IgD-negative memory B cell (primary cell): ENCODE data around the gene MED12L. TPM values are rescaled to one million over a fixed set of nuclear protein-coding genes. Genes with fewer than 3 reads are reported as not detected.

ENCODE experiments used
- H3K27ac Mint-ChIP-seq, 3 donors: one replicate each; pipeline ENCODE4 v1.8.0; 2020 to 2022; ENCODE audit warnings: mild to moderate bottlenecking in 3 of 3, mixed read lengths in 3 of 3, moderate library complexity in 1 of 3
- H3K27me3 Mint-ChIP-seq: one replicate; pipeline ENCODE4 v1.8.0; 2021; ENCODE audit warnings: mixed read lengths
- H3K36me3 Mint-ChIP-seq: one replicate; pipeline ENCODE4 v1.8.0; 2020; ENCODE audit warnings: mild to moderate bottlenecking, mixed read lengths
- H3K4me1 Mint-ChIP-seq, 3 donors: one replicate each; pipeline ENCODE4 v1.8.0; 2020 to 2022; ENCODE audit warnings: mixed read lengths in 3 of 3, mild to moderate bottlenecking in 1 of 3
- H3K4me3 Mint-ChIP-seq, 4 donors: one replicate each; pipeline ENCODE4 v1.8.0; 2020 to 2022; ENCODE audit warnings: mild to moderate bottlenecking in 4 of 4, mixed read lengths in 4 of 4, moderate library complexity in 3 of 4
- H3K9me3 Mint-ChIP-seq, 3 donors: one replicate each; pipeline ENCODE4 v1.8.0; 2020 to 2021; ENCODE audit warnings: mixed read lengths in 3 of 3, mild to moderate bottlenecking in 1 of 3
- polyA plus RNA-seq: library from polyadenylated mRNA; unstranded; fragments of 300-500 nt; fragmentation: Illumina TruSeq; gene quantifications from one replicate; pipeline ENCODE4 v1.2.3, GENCODE V29; 2021

The MED12L gene
- polyA plus RNA-seq, 1 donor from 2014 or later = 0.05 TPM

DNA sequence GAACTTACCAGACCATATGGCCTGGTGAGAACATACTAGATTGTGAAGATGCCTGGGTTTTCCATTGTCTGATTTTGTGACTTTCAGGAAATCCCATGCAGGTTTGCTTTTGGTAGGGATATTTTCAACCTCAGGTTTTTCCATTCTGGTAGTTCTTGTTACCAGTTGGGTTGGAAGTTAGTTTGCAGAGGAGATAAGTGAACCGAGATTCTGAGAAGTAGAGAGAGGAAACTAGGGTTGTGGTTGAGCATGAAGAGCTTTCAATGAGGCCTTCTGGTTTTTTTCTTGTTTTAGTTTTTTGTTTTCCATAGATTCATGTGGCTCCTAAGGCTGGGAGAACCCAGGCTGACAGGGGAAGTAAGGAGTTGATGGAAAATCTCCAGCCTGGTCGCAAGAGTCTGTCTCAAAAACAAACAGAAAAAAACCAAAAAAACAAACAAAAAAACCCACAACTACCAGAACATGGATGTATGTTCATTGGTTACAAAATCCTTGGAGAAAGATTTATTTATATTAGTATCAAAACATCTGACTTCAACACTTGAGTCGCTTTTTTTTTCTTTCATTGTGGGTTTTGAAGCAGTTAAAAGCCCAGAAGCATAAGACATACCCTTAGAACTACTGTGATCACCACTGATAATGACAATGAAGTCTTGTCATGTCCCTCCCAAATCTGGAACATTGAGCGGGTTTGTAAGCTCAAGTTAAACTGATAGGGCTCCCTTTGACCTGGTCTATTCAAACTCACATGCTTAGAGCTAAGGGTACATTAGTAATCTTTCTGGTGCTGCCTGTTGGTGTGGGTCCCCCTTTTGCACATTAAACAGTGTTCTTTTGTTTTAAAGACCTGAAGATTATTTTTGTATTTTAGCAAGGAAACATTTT, 114.3 kb downstream of the MED12L start:
- H3K9me3 Mint-ChIP-seq = peaks cover 0 to 1% (median 0%) of the 10 kb centered on the region in 3 donors
- no peaks in the 10 kb centered on the region for H3K36me3 Mint-ChIP-seq
- no peak overlapping the region for H3K27ac Mint-ChIP-seq
- H3K27me3 Mint-ChIP-seq = no peaks in the 10 kb centered on the region
- peak overlapping the region in 1 of 4 donors; percentile 69 for H3K4me3 Mint-ChIP-seq
- H3K4me1 Mint-ChIP-seq = peaks cover 0 to 1% (median 0%) of the 10 kb centered on the region in 3 donors

- Mint-ChIP-seq H3K4me3 (no peak overlapping the region), H3K4me1 (peaks cover 0 to 1% (median 0%) of the 10 kb centered on the region in 3 donors)
These were observed 115.1 kb downstream of the MED12L start for GRCh38 chr3:151200586-151200985.

GRCh38 chr3:151201051-151201730, 115.7 kb downstream of the MED12L start:
- Mint-ChIP-seq H3K27ac (peak overlapping the region in 1 of 3 donors; percentile 5), H3K27me3 (no peaks in the 10 kb centered on the region), H3K4me3 (peak overlapping the region in 2 of 4 donors; percentile 65 to 67), H3K4me1 (peaks cover 0 to 1% (median 0%) of the 10 kb centered on the region in 3 donors), H3K9me3 (peaks cover 0 to 1% (median 0%) of the 10 kb centered on the region in 3 donors), H3K36me3 (no peaks in the 10 kb centered on the region)

More at GRCh38 chr3:151200586-151200985, 115.1 kb downstream of the MED12L start:
- H3K9me3 Mint-ChIP-seq = peaks cover 0 to 1% (median 0%) of the 10 kb centered on the region in 3 donors
- H3K36me3 Mint-ChIP-seq = no peaks in the 10 kb centered on the region
- peak overlapping the region in 1 of 3 donors; percentile 5 for H3K27ac Mint-ChIP-seq
- no peaks in the 10 kb centered on the region for H3K27me3 Mint-ChIP-seq

- Mint-ChIP-seq H3K4me1 (peaks cover 0 to 1% (median 0%) of the 10 kb centered on the region in 3 donors), H3K27ac (peak within 1 kb of the TSS in 1 of 3 donors; percentile 78), H3K27me3 (no peaks in the 10 kb centered on the region)
These were observed 117.6 kb downstream of the MED12L start, which contains the start of gene GPR171 for GRCh38 chr3:151203051-151203420. Gene GPR171 (minus strand): TSS chr3:151203216. CDS start chr3:151199386, 3,830 bp downstream.

DNA sequence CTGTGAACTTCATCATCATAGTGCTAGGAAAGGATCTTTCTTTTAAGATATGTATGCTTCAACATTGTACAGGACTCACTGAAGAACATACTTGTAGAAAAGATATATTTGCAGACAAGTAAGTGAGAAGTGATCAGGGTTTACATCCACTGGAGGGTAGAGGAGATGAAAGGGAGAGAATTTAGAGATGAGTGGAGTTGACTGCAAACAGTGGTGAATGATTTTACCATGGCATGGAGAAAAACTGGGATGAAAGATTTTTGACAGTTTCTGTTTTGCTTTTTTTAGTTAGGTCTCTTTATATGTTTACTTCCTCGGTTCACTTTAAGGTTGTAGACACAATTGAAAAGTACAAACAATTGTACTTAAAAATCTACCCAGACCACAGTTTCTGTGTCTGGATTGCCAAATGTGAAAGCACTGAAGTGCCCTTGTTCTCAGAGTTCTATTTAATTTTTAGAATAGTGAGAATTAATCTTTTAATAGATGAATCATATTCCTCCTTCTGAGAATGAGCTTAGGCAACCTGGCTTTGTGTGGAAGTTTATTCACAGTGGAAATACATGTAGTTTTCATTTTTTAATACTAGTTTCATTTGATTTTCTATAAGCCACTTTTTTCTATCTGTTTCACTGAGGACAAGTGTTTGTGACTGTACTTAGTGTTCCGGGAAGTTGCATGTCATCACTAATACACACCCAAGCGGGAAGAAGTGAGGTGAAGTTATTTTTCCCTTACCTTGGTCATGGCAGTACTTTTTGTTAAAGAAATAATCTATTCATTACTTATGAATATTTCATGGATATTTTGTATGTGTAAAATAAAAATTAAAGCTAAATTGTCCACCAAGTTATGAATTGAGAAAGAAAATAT, 119.3 kb downstream of the MED12L start:
- Mint-ChIP-seq H3K36me3 (no peaks in the 10 kb centered on the region), H3K4me1 (peaks cover 0 to 1% (median 0%) of the 10 kb centered on the region in 3 donors), H3K27me3 (no peaks in the 10 kb centered on the region), H3K4me3 (no peak overlapping the region), H3K27ac (peak overlapping the region in 1 of 3 donors; percentile 78), H3K9me3 (peaks cover 0 to 3% (median 0%) of the 10 kb centered on the region in 3 donors)

More at GRCh38 chr3:151203051-151203420, 117.6 kb downstream of the MED12L start, which contains the start of gene GPR171:
- no peak within 1 kb of the TSS for H3K4me3 Mint-ChIP-seq
- peaks cover 0 to 3% (median 0%) of the 10 kb centered on the region in 3 donors for H3K9me3 Mint-ChIP-seq
- no peaks in the 10 kb centered on the region for H3K36me3 Mint-ChIP-seq

DNA sequence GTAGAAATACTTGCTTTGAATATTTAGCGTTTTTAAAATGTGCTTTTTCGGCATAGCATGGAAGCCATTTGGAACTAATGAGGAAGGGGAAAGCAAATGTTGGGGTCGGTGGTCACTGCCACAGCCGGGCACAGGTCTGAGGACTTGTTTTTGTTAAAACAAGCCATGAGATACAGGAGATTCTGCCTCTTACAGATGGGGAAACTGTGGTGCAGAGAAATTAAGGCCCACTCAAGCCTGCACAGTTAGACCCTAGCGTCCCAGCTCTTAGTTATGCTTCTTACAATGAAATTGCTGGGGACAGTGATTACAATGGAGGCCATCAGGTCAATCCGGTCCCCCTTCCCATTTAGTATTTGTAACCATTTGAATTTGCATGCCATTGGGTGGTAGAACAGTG, 120.0 kb downstream of the MED12L start:
- Mint-ChIP-seq H3K36me3 (no peaks in the 10 kb centered on the region), H3K4me1 (peaks cover 0 to 1% (median 0%) of the 10 kb centered on the region in 3 donors), H3K27me3 (no peaks in the 10 kb centered on the region), H3K9me3 (peaks cover 0 to 3% (median 0%) of the 10 kb centered on the region in 3 donors), H3K27ac (no peak overlapping the region), H3K4me3 (no peak overlapping the region)

DNA sequence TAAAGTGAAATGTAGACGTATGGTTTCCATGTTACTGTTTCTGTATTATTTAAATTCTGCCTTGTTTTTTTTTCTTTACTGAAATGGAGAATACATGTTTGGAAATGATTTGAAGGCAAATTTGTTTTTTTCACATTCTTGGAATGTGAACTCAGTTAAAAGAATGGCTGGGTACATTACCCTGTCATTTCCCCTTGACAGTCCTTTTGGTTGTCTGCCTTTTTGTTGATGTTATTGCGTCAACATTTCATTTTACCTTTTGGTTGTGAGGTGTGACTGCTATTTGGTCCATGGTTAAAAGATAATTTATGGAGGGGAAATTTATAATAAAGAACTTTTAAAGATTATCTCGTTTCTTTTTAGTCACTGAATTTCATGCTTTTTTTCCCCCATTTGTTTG, 120.7 kb downstream of the MED12L start:
- peaks cover 0 to 4% (median 0%) of the 10 kb centered on the region in 3 donors for H3K4me1 Mint-ChIP-seq
- H3K27me3 Mint-ChIP-seq = peaks cover 2% of the 10 kb centered on the region
- H3K9me3 Mint-ChIP-seq = peaks cover 0 to 3% (median 0%) of the 10 kb centered on the region in 3 donors
- H3K4me3 Mint-ChIP-seq = no peak overlapping the region
- no peaks in the 10 kb centered on the region for H3K36me3 Mint-ChIP-seq
- no peak overlapping the region for H3K27ac Mint-ChIP-seq

DNA sequence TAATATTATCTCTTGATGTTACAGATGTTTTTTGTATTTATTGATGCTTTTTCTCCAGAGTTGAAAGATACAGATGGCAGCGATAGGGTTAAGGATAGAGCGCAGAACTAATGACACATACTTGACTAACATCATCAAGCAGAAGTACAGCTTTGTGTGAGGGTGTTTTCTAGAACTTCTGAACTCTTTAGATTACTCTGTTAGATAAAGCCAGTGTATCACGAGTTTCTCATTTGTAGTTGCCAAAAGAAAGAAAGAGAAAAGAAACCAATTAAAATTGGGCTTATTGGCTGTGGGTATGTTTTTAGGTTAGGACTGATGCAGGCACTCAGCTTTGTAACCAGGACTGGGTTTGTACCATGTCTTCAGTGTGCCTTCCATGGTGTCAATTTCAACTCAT, 124.2 kb downstream of the MED12L start:
- no peak overlapping the region for H3K27ac Mint-ChIP-seq
- H3K9me3 Mint-ChIP-seq = peaks cover 0 to 2% (median 0%) of the 10 kb centered on the region in 3 donors
- H3K27me3 Mint-ChIP-seq = peaks cover 2% of the 10 kb centered on the region
- no peak overlapping the region for H3K4me3 Mint-ChIP-seq
- no peaks in the 10 kb centered on the region for H3K36me3 Mint-ChIP-seq
- H3K4me1 Mint-ChIP-seq = peaks cover 0 to 3% (median 0%) of the 10 kb centered on the region in 3 donors

DNA sequence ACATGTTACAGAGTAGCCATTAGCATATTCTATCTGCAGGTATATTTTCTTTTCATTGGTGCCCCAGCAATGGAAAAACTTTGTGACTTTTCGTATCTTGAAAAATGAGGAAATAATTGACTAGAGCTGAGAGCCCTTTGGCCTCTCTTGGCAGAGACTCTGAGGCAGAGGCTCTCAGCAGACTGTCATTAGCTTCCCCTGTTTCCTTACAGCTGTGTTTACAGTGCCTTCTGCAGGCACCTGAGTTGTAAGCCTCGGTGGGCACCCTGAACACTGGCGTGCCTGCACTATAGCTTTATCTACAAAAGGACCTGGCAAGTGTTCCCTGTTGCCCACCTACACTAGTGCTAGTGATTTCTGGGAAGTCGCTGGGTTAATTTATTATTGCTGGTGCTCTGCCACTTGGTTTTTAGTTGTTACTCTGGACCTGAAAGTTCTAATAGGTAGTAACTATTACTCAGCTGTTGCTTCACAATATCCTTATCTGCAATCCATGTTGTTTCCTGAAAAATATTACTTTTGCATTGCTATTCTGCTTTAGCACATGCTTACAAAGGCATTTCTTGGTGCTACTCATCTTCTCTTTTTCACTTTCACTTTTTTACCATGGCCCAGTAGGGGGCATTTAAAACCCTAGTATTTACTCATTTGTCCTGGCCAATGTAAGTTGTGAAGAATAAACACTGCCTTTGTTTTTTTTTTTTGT, 125.4 kb downstream of the MED12L start:
- peak overlapping the region in 1 of 4 donors; percentile 23 for H3K4me3 Mint-ChIP-seq
- peaks cover 2% of the 10 kb centered on the region for H3K27me3 Mint-ChIP-seq
- H3K9me3 Mint-ChIP-seq = peaks cover 0 to 2% (median 0%) of the 10 kb centered on the region in 3 donors
- no peaks in the 10 kb centered on the region for H3K36me3 Mint-ChIP-seq
- no peak overlapping the region for H3K27ac Mint-ChIP-seq
- H3K4me1 Mint-ChIP-seq = peaks cover 0 to 3% (median 0%) of the 10 kb centered on the region in 3 donors

- no peaks in the 10 kb centered on the region for H3K36me3 Mint-ChIP-seq
- peaks cover 0 to 3% (median 0%) of the 10 kb centered on the region in 3 donors for H3K4me1 Mint-ChIP-seq
- no peak overlapping the region for H3K27ac Mint-ChIP-seq
- no peak overlapping the region for H3K4me3 Mint-ChIP-seq
- peaks cover 2% of the 10 kb centered on the region for H3K27me3 Mint-ChIP-seq
- no peaks in the 10 kb centered on the region for H3K9me3 Mint-ChIP-seq
These were observed 127.7 kb downstream of the MED12L start for GRCh38 chr3:151213151-151213550.

GRCh38 chr3:151213881-151214280, 128.4 kb downstream of the MED12L start:
- Mint-ChIP-seq H3K27ac (no peak overlapping the region), H3K4me1 (peaks cover 0 to 3% (median 0%) of the 10 kb centered on the region in 3 donors), H3K36me3 (no peaks in the 10 kb centered on the region), H3K27me3 (peaks cover 2% of the 10 kb centered on the region), H3K9me3 (no peaks in the 10 kb centered on the region), H3K4me3 (no peak overlapping the region)

DNA sequence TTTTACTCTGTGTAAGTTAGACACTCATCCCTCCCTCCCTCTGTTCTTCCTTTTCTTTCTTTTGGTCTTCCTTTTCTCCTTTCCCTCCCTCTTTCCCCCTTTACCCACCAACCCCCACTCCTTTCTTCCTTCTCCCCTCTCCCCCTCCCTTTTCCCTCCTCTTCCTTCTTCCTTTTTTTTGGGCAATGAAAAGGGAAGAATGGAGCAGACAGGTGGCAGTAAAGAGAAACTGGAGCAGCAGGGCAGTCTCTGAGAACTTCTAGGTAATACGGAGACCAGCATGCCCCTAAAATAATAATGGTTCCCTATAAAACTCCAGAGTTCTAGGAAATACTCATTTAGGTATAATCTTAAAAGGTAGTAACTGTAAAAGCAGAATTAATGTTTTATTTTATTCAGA, 129.0 kb downstream of the MED12L start:
- Mint-ChIP-seq H3K27ac (no peak overlapping the region), H3K4me3 (no peak overlapping the region), H3K4me1 (peaks cover 0 to 3% (median 0%) of the 10 kb centered on the region in 3 donors), H3K36me3 (no peaks in the 10 kb centered on the region), H3K27me3 (peaks cover 2% of the 10 kb centered on the region), H3K9me3 (no peaks in the 10 kb centered on the region)

DNA sequence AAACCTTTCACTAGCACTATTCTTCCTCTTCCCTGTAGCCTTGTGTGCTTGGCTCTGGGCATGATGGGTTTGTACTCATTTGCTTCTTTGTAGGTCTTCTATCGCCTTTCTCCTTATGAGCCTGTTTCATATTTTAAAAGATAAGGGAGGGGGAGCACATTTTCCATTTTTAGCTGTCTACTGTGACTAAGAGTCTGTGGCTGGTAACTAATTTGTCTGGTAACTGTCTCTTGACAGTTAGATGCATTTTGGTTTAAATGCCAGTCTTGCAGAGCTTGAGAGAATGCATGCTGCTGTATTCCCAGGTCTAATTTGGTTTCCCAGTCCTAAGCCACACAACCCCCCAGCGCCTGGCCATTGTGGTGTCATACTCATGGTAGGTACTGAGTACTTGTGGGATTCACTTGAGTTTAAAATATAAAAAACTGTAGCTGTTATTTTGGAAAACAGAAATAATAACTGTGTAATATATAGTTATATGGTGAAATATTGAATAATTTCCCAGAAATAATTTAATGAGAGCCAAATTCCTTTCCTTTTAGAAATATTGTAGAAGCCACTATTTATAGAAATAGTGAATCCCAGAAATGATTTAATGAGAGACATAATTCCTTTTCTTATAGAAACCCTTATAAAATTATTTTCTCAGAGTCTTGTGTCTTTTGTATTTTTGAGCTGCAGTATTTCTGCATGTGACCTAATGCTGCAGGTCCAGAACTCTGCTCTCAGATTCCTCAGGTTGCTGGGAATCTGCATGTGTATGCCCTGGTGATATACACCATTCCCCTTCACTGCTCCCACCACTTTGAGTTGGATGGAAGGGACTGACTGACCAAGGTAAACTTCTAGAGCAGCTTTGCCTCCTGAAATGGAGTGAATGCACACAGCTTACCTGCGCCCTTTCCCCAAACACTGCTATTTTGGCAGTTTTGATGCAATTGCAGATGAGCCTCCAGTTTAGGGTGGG, 131.5 kb downstream of the MED12L start:
- H3K4me3 Mint-ChIP-seq = no peak overlapping the region
- peaks cover 4% of the 10 kb centered on the region for H3K36me3 Mint-ChIP-seq
- no peaks in the 10 kb centered on the region for H3K4me1 Mint-ChIP-seq
- no peaks in the 10 kb centered on the region for H3K27me3 Mint-ChIP-seq
- no peak overlapping the region for H3K27ac Mint-ChIP-seq
- peaks cover 0 to 7% (median 0%) of the 10 kb centered on the region in 3 donors for H3K9me3 Mint-ChIP-seq
